HG03045 (cell line): Measurements from ENCODE around the gene ADAM23.

ENCODE experiments used
- ATAC-seq: cut with Tn5 transposase; IDR thresholded peaks from one replicate; pipeline ENCODE4 v1.9.1; 2021; ENCODE audit warnings: mild to moderate bottlenecking, moderate library complexity; ENCODE audit not compliant: unreplicated experiment

Gene ADAM23

DNA sequence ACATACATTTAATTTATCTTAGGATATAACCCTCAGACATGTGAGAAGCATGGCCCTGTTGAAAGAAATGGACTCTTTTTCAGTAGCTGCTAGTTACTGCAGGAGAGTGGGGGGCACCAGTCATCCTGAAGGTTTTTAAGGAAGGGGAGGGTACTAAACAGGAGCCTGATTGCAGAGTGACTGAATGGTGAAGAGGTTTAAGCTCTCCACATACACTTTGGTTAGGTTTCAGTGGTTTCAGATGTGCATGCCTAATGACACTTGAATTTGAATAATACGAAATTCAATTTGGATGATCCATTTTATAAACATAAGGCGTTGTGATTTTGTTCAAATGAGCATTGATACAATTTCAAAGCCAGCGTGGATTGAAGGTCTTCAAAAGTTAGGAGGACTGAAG, 188.0 kb downstream of the ADAM23 start:
- ATAC-seq, result no peak

GRCh38 chr2:206635015-206635414, 191.7 kb downstream of the ADAM23 start:
- no peak for ATAC-seq

GRCh38 chr2:206639636-206640035, 196.3 kb downstream of the ADAM23 start:
- ATAC-seq, result no peak

DNA sequence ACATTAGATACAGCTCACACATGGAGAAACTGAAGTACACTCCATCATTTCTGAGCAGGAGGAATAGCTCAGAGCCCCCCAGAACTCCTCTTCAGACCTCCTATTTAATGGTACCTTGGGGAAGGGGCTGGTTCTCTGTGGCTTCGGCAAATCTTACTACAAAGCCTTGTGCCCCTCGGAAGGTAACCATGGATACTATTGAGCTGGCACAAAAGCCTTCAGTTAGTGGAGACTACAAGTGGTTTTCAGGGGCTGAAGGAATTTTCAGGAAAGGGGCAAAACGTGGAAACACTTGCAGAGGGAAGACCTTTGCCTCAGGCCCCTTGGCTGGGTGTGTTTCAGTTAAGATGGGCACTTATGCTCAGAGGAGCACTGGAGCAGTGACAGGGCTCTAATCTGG, 197.9 kb downstream of the ADAM23 start:
- ATAC-seq, result no peak

DNA sequence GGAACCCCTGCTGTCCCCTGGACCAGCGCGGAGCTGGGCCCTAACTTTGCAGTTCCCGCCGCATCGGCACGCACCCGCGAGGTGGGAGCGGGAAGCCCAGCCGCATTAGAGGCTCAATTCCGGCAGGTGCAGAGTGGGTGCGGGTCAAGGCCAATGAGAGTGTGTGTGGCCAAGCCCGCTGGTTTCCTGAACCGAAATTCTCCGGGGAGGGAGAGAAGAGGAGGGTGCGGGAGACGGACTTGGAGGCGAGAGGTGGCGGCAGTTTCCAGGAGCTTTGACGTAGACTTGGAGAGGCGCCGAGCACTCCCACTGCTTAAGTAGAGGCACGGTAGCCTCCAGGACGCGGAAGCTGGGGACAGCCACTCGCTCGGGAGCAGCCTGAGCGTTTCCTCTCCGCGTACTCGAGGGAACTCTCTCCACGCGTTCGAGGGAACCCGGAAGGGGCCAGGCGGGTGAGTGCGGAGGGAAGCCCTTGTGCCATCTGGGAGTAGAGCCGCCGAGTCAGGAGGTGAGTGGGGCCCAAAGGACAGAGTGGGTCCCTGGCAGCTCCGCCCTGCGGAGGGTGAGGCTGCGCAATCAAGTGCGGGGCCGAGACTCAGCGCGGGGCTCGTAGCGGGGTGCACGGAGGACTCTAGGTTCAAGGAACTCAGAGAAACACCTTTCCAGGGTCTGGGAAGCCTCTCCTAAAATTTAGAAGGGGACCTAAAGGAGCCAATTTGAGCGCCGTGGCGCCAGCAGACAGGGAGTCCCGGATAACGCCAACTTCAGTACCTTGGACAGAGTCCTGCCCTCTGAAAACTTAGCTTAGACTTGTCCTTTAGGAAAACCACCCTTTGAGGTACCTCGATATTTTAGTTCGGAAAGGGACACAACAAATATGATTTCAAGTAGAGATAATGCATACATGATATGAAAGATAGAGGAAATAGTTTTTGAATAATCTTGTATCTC, 199.0 kb downstream of the ADAM23 start, which contains the start of gene FAM237A:
FAM237A (plus strand) TSS at position 413 of the 951 bp plus-strand sequence. CDS start 1,750 bp downstream, outside the sequence.
- no peak for ATAC-seq

- ATAC-seq, result no peak
These were observed 204.7 kb downstream of the ADAM23 start for GRCh38 chr2:206647985-206648384.

GRCh38 chr2:206657087-206657486, 213.8 kb downstream of the ADAM23 start:
- ATAC-seq, result no peak

GRCh38 chr2:206665251-206665650, 221.9 kb downstream of the ADAM23 start:
- ATAC-seq, result no peak
